K562 (cell line): ENCODE measurements around the gene KSR2. TPM values are rescaled to one million over a fixed set of nuclear protein-coding genes. Genes with fewer than 3 reads are reported as not detected.

ENCODE experiments used
- ATAC-seq: fragments of 200-7000 bp; cut with Tn5 transposase; 3 replicates; pipeline ENCODE4 v1.9.1; 2020; ENCODE audit warnings: moderate library complexity
- BruUV-seq: library from RNA; stranded (reverse); fragments of 400-500 nt; replicated peaks from 2 replicates; lab custom pipeline; 2021; lab: Mats Ljungman, UMichigan
- CTCF ChIA-PET: fragments of 300-600 bp; formaldehyde crosslinking; extraction: SDS; loops from one replicate; lab custom pipeline; 2021; ENCODE audit warnings: low intra/inter-chr PET ratio; lab: Yijun Ruan, JAX
- POLR2A ChIA-PET: fragments of 300-600, 350-650 bp; sonication (Branson Sonifier 250); formaldehyde crosslinking; extraction: SDS; loops from one replicate; lab custom pipeline; 2021; ENCODE audit warnings: antibody characterized with exemption, inconsistent platforms; lab: Yijun Ruan, JAX
- DNase-seq, 4 experiments: peaks; one replicate each; pipeline versions ENCODE4 v3.0.0 to v3.0.0-alpha.2; 2011 to 2018; ENCODE audit warnings: low spot score in 3 of 4, mixed read lengths in 3 of 4; ENCODE audit errors: extremely low read depth in 1 of 4
- FAIRE-seq: peaks from 2 replicates; lab custom pipeline; 2011; peaks lifted over from hg19 to GRCh38; lab: Jason Lieb, UNC
- H2AFZ ChIP-seq: 2 replicates; pipeline ENCODE4 v1.6.0; 2011; ENCODE audit warnings: low read depth, low read length, control low read depth, inconsistent platforms
- H3K27ac ChIP-seq: fragments of 200-600 bp; 3 replicates; pipeline ENCODE4 v1.8.0; 2011; ENCODE audit warnings: low read depth, mild to moderate bottlenecking, control low read depth, inconsistent platforms, low read length, moderate library complexity, mixed read lengths; ENCODE audit errors: extremely low read depth
- H3K27me3 ChIP-seq, 2 experiments: fragments of 300-600 bp in 1 of 2; 2 replicates in 1 of 2; 3 replicates in 1 of 2; pipeline versions ENCODE4 v1.6.0 to v1.8.0; 2011; ENCODE audit warnings: inconsistent platforms in 2 of 2, low read length in 2 of 2, mild to moderate bottlenecking in 1 of 2, mixed read lengths in 1 of 2, moderate library complexity in 1 of 2; ENCODE audit not compliant: control insufficient read depth in 2 of 2, insufficient read depth in 2 of 2
- H3K36me3 ChIP-seq: fragments of 300-600 bp; 3 replicates; pipeline ENCODE4 v1.8.0; 2011; ENCODE audit warnings: mild to moderate bottlenecking, low read length, inconsistent platforms; ENCODE audit not compliant: control insufficient read depth, insufficient read depth
- H3K4me1 ChIP-seq, 2 experiments: fragments of 200-600 bp in 1 of 2; replicated peaks in 1 of 2; 2 replicates in 1 of 2; 3 replicates in 1 of 2; pipeline versions ENCODE4 v1.5.1 to v1.8.0; 2011; ENCODE audit warnings: inconsistent platforms in 2 of 2, low read length in 2 of 2, mild to moderate bottlenecking in 1 of 2, mixed read lengths in 1 of 2, moderate library complexity in 1 of 2; ENCODE audit not compliant: control insufficient read depth in 2 of 2, insufficient read depth in 2 of 2
- H3K4me2 ChIP-seq: 2 replicates; pipeline ENCODE4 v1.6.1; 2011; ENCODE audit warnings: low read length, control low read depth, inconsistent platforms, mixed read lengths; ENCODE audit not compliant: insufficient read depth
- H3K4me3 ChIP-seq: fragments of 200-600 bp; sonication (generic), shearing (Covaris generic); 2 replicates; pipeline ENCODE4 v1.5.1; 2016; ENCODE audit warnings: control low read depth, inconsistent platforms
- H3K79me2 ChIP-seq: fragments of 200-600 bp; 3 replicates; pipeline ENCODE4 v1.8.0; 2011; ENCODE audit warnings: low read length, inconsistent platforms; ENCODE audit not compliant: control insufficient read depth, insufficient read depth
- H3K9ac ChIP-seq, 2 experiments: 2 replicates each; pipeline versions ENCODE4 v1.6.0 to v1.6.1; 2011; ENCODE audit warnings: low read depth in 2 of 2, low read length in 2 of 2, control low read depth in 1 of 2, inconsistent platforms in 1 of 2, mild to moderate bottlenecking in 1 of 2, mixed read lengths in 1 of 2; ENCODE audit not compliant: insufficient read depth in 1 of 2
- H3K9me1 ChIP-seq: one replicate; pipeline ENCODE4 v1.6.0; 2011; ENCODE audit warnings: inconsistent platforms, mild to moderate bottlenecking, low read length, moderate library complexity; ENCODE audit not compliant: control insufficient read depth, insufficient read depth
- H3K9me3 ChIP-seq: replicated peaks from 2 replicates; pipeline ENCODE4 v1.5.1; 2011; ENCODE audit warnings: low read depth, low read length, inconsistent platforms; ENCODE audit not compliant: control insufficient read depth, insufficient read depth
- H4K20me1 ChIP-seq: replicated peaks from 2 replicates; pipeline ENCODE4 v1.6.1; 2011; ENCODE audit warnings: low read length, inconsistent platforms, mixed read lengths; ENCODE audit not compliant: control insufficient read depth, insufficient read depth
- CHCHD3 ChIP-seq: fragments of 250-450 bp; sonication (Bioruptor Pico); IDR thresholded peaks from 2 replicates; pipeline ENCODE4 v2.1.2; 2022; ENCODE audit warnings: mild to moderate bottlenecking
- E4F1 ChIP-seq: fragments of 250-450 bp; sonication (Bioruptor Pico); IDR thresholded peaks from 2 replicates; pipeline ENCODE4 v1.5.0; 2021; ENCODE audit warnings: mild to moderate bottlenecking, borderline replicate concordance
- EHMT2 ChIP-seq: fragments of 450-650 bp; IDR thresholded peaks from 2 replicates; pipeline ENCODE4 v1.6.1; 2018; ENCODE audit warnings: antibody characterized with exemption
- FOS ChIP-seq: IDR thresholded peaks from 3 replicates; pipeline ENCODE4 v1.6.1; 2011; ENCODE audit not compliant: insufficient read length; ENCODE audit errors: extremely low read depth
- IFI16 ChIP-seq: fragments of 250-450 bp; sonication (Bioruptor Pico); IDR thresholded peaks from 2 replicates; pipeline ENCODE4 v2.1.2; 2022; ENCODE audit warnings: mild to moderate bottlenecking, inconsistent platforms
- IRF2 ChIP-seq: sonication (generic); formaldehyde crosslinking; IDR thresholded peaks from 2 replicates; pipeline ENCODE4 v1.8.1; 2022; ENCODE audit warnings: mild to moderate bottlenecking, missing genetic modification reagents
- IRF9 ChIP-seq: fragments of 450-650 bp; IDR thresholded peaks from 2 replicates; pipeline ENCODE4 v1.6.1; 2016; ENCODE audit warnings: missing biosample characterization, missing genetic modification characterization
- KLF1 ChIP-seq: fragments of 450-650 bp; IDR thresholded peaks from 2 replicates; pipeline ENCODE4 v1.6.1; 2016; ENCODE audit warnings: missing genetic modification characterization, missing compliant biosample characterization
- KLF10 ChIP-seq: fragments of 250-450 bp; sonication (Bioruptor Pico); IDR thresholded peaks from 2 replicates; pipeline ENCODE4 v1.6.1; 2021; ENCODE audit warnings: matching md5 sums
- NEUROD1 ChIP-seq: fragments of 150-350 bp; IDR thresholded peaks from 2 replicates; pipeline ENCODE4 v1.6.1; 2014; ENCODE audit warnings: borderline replicate concordance, low read length, low read depth; ENCODE audit not compliant: partially characterized antibody
- NRF1 ChIP-seq, 2 experiments: fragments of 450-650 bp; IDR thresholded peaks in 1 of 2; conservative IDR thresholded peaks in 1 of 2; 2 replicates each; pipeline ENCODE4 v1.6.1; 2014; ENCODE audit warnings: mild to moderate bottlenecking in 2 of 2
- PHB ChIP-seq: fragments of 250-450 bp; sonication (Bioruptor Pico); IDR thresholded peaks from 2 replicates; pipeline ENCODE4 v1.5.0; 2021
- ZBTB11 ChIP-seq, 3 experiments: fragments of 200-800 bp in 1 of 3; fragments of 250-450 bp in 1 of 3; fragments of 450-650 bp in 1 of 3; sonication (Bioruptor Pico) in 1 of 3; sonication (Bioruptor generic) in 1 of 3; formaldehyde crosslinking in 1 of 3; IDR thresholded peaks; 2 replicates each; pipeline versions ENCODE4 v1.6.1 to v1.8.0; 2016 to 2022; ENCODE audit warnings: mild to moderate bottlenecking in 2 of 3, missing genetic modification characterization in 2 of 3, missing compliant biosample characterization in 1 of 3, moderate library complexity in 1 of 3
- in situ Hi-C: fragments of 300-500 bp; cut with MboI; formaldehyde crosslinking; loops from 4 replicates; pipeline ENCODE4 v1.15.0; 2018; ENCODE audit warnings: inconsistent platforms, mixed read lengths
- intact Hi-C: fragments of 100-400 bp; cut with micrococcal nuclease; formaldehyde crosslinking; loops from 2 replicates; pipeline ENCODE4 v1.14.2; 2022
- polyA plus RNA-seq, 8 experiments: library from polyadenylated mRNA; depleted of rRNA in 4 of 8; stranded (reverse) in 5 of 8; unstranded in 3 of 8; fragments of >200 nt; fragmentation: Nextera tagmentation in 2 of 8; fragmentation: Illumina TruSeq in 1 of 8; extraction: Ambion mirVana in 2 of 8; extraction: Trizol in 1 of 8; gene quantifications; 2 replicates each; pipeline versions ENCODE4 v1.2.1 to v1.2.3, GENCODE V29; 2011 to 2014; ENCODE audit warnings: inconsistent platforms in 1 of 8, missing spikeins in 1 of 8
- total RNA-seq, 7 experiments: library from RNA; depleted of rRNA in 6 of 7; stranded (reverse); fragments of >200 nt in 6 of 7; fragmentation: Illumina TruSeq in 2 of 7; extraction: Trizol in 2 of 7; gene quantifications; 2 replicates each; pipeline versions ENCODE4 v1.2.1 to v1.2.3, GENCODE V29; 2011 to 2021; ENCODE audit warnings: low replicate concordance in 1 of 7

KSR2 gene
- total and polyA plus RNA-seq, 9 of the 15 experiments (the other 6 are each of a cell fraction or from before 2014, with no cell fraction given): not detected

- Histone ChIP-seq H3K36me3 (no peaks in the 10 kb centered on the region), H2AFZ (no peak overlapping the region), H3K9ac (no peak overlapping the region), H3K4me2 (no peak overlapping the region), H3K4me1 (no peaks in the 10 kb centered on the region), H3K79me2 (no peaks in the 10 kb centered on the region), H3K9me3 (no peaks in the 10 kb centered on the region), H3K9me1 (no peaks in the 10 kb centered on the region), H3K27ac (no peak overlapping the region), H3K27me3 (no peaks in the 10 kb centered on the region), H4K20me1 (no peaks in the 10 kb centered on the region), H3K4me3 (no peak overlapping the region)
- no peak for ATAC-seq
- CTCF ChIA-PET: no interaction called here
- DNase-seq: no peak
- BruUV-seq: no TSS peak
- POLR2A ChIA-PET: interaction anchor here (0.6 kb wide), 2 partner anchors 40 to 263 kb away, joined by 3 read pairs; no protein-coding TSS in a partner anchor
- intact Hi-C loops (no loop called here), in situ Hi-C loops (no loop called here)
- FAIRE-seq: no peak
- TF ChIP-seq KLF10 (CRISPR knock-in tag) (no peak), ZBTB11 (CRISPR knock-in tag; IDR thresholded peaks at IDR 0.05) (no peak), NEUROD1 (no peak), NRF1 (conservative IDR thresholded peaks at IDR 0.05 in 1 of 2, IDR thresholded peaks at IDR 0.05 in 1 of 2) (no peak), PHB (no peak), FOS (no peak), EHMT2 (no peak), E4F1 (CRISPR knock-in tag) (no peak), IRF2 (CRISPR knock-in tag) (no peak), IFI16 (CRISPR knock-in tag) (no peak), IRF9 (no peak), KLF1 (tag) (no peak), CHCHD3 (CRISPR knock-in tag) (no peak)
Observed at GRCh38 chr12:117547209-117547608, 421.6 kb downstream of the KSR2 start.
